GM11168 (cell line): ENCODE data around the gene THSD7B.
"Not testable (repeated sequence)": the region's sequence is repeated elsewhere in the genome, so short reads cannot be mapped to it uniquely, and the experiment has no call there.

Experiments used
- in situ Hi-C: fragments of 300-500 bp; cut with MboI; formaldehyde crosslinking; loops from one replicate; pipeline ENCODE4 v1.12.0; 2022; ENCODE audit warnings: low sequenced_read_pairs; ENCODE audit not compliant: unreplicated experiment

THSD7B gene

GRCh38 chr2:137587834-137588233, 822.5 kb downstream of the THSD7B start:
- in situ Hi-C loops = not testable (repeated sequence)

DNA sequence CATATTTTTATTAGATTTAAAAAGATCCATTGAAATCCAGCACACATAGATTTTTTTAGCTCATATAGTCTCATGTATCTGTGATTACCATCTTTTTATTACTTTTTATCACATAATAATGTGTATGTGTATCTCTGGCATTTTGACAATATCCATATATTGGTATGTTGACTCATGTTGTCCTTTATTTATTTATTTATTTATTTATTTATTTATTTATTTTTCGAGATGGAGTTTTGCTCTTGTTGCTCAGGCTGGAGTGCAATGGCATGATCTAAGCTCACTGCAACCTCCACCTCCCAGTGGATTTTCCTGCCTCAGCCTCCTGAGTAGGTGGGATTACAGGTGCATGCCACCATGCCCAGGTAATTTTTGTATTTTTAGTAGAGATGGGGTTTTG, 823.2 kb downstream of the THSD7B start:
- in situ Hi-C loops = not testable (repeated sequence)

DNA sequence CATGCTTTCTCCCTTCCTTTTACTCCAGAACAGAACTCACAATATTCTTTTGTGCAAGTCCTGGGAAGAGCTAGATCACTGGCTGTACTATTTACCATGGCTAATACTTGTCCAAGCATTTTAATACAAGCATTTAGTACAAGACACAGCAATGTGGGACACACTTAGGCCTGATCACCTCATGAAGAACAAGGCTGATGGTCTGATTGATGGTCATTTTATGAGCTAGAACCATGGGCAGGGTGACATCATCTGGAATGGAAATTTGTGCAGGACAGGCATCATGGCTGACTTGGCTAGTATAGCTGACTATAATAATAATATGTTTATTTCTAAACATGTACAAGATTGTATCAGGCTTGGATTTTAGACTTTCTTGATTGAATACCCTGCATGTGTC, 824.8 kb downstream of the THSD7B start:
- in situ Hi-C loops = no loop called here

GRCh38 chr2:137607722-137608318, 842.5 kb downstream of the THSD7B start:
- in situ Hi-C loops = no loop called here

DNA sequence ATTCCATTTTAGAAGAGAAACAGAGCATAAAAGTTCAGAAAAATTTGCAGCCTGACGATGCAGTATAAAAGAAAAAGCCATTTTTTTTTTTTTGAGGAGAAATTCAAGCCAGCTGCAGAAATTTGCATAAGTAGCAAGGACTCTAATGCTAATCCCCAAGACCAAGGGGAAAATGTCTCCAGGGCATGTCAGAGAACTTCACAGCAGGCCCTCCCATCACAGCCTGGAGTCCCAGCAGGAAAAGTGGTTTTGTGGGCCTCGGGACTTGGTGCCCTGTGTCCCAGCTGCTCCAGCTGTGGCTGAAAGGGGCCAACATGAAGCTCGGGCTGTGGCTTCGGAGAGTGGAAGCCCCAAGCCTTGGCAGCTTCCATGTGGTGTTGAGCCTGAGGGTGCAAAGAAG, 873.6 kb downstream of the THSD7B start:
- in situ Hi-C loops = no loop called here

DNA sequence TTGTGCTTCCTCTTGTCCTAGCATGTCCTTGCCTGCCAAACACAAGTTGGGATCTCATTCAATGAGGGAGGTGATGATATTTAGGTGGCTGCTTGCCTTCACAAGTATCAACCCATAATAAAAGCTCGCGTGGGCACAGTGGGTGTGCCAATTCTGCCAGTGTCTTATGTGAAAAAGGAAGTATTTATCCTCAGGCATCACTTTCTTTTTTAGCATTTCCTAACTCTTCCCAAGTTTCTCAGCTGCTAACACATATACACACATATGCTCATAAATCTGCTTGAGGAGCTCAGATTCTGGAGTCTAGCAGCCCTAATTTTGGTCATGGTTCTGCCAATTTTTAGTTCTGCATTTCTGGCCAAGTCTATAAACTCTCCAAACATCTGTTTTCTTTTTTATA, 879.4 kb downstream of the THSD7B start:
- in situ Hi-C loops = no loop called here

DNA sequence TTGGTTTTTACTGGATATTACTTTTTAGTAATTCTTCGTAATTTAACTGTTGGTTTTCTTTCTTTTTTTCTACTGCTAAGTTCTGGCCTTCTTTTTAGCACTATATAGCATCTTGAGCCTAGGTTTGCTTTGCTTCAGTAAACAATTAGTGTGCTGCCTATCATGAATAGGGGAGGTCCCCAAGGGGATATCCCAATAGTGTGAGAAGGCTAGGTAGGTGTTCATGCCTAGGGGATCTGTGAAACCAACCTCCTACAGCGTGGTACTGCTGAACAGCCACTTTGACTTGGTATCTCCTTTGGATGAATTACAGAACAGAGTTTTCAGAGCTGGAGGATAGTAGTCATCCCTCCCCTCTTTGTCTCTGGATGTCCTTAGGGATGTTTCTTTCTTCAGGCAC, 888.7 kb downstream of the THSD7B start:
- in situ Hi-C loops = no loop called here

GRCh38 chr2:137655814-137656213, 890.5 kb downstream of the THSD7B start:
- in situ Hi-C loops = no loop called here

GRCh38 chr2:137658433-137658832, 893.1 kb downstream of the THSD7B start:
- in situ Hi-C loops = no loop called here

DNA sequence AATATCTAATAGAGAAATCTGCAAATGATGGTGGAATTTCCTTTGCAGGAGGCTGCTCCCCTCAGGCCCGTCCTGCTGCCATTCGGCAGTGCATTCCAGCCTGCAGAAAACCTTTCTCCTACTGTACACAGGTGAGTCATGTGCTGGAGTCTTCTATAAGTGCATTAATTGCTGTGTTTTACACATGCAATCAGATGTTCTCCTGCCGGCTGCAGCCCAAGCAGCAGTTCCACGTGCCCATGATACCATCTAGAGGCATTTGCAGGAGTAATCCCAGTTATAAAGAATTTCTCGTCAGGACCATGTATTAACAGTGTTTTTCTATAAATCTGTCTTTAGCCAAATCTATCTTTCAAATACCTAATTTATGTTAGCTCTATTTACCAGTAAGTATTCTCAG, 894.3 kb downstream of the THSD7B start:
- in situ Hi-C loops = no loop called here

DNA sequence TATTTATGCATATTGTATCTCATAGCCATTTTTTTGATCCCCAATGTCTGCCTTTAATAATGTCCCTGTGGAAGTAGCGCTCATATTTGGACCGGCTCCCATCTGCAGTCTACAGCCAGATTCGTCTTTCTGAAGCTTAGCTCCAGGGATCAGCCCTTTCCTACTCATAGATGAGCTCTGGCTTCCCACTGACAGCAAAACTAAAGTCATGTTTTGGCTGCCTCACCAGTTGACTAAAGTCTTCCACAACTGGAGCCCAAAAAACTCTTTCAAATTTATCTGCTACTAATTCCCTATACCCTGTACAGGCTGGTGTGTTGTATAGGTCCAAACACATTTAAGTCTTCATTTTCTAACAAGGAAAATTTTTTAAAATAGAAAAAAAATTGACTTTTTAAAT, 904.8 kb downstream of the THSD7B start:
- in situ Hi-C loops = no loop called here

DNA sequence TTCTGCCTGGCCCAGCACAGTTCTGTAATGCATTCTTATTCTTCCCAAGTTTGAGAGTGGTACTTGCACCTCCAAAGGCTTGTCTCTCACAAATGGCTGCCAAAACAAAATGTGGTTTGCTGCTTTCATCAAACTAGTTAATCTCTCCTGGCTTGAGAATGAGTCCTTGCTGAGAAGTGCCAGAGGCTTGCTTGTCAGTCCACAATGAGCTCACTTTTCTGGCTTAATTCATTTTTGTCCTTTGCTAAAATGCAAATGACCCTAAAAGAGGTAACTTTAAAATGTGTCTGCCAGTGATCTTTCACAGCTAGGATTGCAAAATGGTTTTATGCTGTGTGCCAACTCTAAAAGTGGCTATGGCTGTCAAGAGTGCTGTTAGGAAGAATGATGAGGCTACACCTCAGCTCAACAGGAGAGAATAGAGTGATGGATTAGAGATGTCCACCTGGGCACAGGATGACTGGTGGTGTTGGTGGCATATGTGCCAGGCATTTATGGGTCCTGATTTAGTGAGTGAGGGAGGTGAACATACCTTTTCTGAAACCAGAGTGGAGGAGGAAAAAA, 907.7 kb downstream of the THSD7B start:
- in situ Hi-C loops = no loop called here

GRCh38 chr2:137674991-137675390, 909.6 kb downstream of the THSD7B start:
- in situ Hi-C loops = no loop called here

- in situ Hi-C loops = no loop called here
Measured at GRCh38 chr2:137675584-137676327, 910.4 kb downstream of the THSD7B start.

GRCh38 chr2:137676346-137676745, 911.0 kb downstream of the THSD7B start:
- in situ Hi-C loops = no loop called here

DNA sequence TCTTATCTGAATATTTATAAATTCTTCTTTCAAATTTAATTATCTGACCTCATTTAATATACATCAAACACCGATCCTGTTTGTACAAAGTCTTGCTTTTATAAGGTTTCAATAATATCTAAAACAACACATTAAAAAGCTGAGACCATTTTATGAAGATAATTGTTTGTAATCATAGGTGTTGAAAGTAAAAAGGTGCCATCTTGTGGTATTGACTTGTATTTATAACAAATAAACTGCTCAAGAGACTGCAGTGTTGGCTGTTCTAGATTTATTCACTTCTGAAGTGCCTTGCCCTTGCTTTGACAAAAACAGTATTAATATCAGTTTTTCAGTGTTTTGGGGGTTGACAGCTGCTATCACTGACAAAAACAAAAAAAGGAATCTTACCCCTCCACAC, 912.1 kb downstream of the THSD7B start:
- in situ Hi-C loops = no loop called here

GRCh38 chr2:137689549-137689948, 924.2 kb downstream of the THSD7B start:
- in situ Hi-C loops = no loop called here

- in situ Hi-C loops = no loop called here
Measured at GRCh38 chr2:137693534-137693933, 928.2 kb downstream of the THSD7B start.

- in situ Hi-C loops = no loop called here
Measured at GRCh38 chr2:137696916-137697315, 931.6 kb downstream of the THSD7B start.

DNA sequence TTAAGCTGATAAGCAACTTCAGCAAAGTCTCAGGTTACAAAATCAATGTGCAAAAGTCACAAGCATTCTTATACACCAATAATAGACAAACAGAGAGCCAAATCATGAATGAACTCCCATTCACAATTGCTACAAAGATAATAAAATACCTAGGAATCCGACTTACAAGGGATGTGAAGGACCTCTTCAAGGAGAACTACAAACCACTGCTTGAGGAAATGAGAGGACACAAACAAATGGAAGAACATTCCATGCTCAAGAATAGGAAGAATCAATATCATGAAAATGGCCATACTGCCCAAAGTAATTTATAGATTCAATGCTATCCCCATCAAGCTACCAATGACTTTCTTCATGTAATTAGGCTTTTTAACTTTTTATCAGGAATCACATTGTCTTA, 934.9 kb downstream of the THSD7B start:
- in situ Hi-C loops = not testable (repeated sequence)

- in situ Hi-C loops = no loop called here
Measured at GRCh38 chr2:137700681-137701080, 935.3 kb downstream of the THSD7B start.

GRCh38 chr2:137705296-137705695, 940.0 kb downstream of the THSD7B start:
- in situ Hi-C loops = no loop called here
